ENCODE data around the gene ALG3.

Gene ALG3

DNA sequence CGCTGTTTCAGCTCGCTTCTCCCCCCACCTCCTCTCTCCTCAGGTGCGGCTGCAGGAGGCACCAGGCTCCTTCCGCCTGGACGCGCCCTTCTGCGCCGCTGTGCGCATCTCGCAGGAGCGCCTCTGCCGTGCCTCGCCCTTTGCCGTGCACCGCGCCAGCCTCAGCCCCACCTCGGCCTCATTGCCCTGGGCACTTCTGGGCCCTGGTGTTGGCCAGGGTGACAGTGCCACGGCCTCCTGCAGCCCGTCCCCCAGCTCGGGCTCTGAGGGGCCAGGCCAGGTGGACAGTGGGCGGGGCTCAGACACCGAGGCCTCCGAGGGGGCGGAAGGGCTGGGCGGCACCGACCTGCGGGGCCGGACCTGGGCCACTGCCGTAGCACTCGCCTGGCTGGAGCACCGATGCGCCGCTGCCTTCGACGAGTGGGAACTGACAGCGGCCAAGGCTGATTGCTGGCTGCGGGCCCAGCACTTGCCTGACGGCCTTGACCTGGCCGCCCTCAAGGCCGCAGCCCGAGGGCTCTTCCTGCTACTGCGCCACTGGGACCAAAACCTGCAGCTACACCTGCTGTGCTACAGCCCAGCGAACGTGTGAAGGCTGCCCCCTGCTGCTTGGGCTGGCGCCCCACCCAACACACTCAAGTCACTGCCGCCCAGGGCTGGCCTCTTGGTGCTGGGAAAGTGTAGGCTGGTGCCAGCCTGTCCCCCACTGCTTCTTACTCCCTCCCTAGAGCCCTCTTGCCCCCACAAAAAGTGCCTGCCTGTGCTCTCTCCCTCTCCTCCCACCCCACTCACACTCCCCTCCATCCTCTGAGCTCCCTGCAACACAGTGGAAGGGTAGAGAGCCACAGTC is 7.1 kb downstream of the ALG3 start:
- peak; percentile 84 for TF ChIP-seq CTCF (IDR thresholded peaks at IDR 0.05; ENCODE audit: low read depth, low read length)
- Histone ChIP-seq H3K36me3 (peaks cover 40% of the 10 kb centered on the region), H3K4me1 (0 out of 2 replicates have a peak, but pooled peaks cover 2% of the 10 kb centered on the region), H3K9me3 (no peaks in the 10 kb centered on the region), H3K27me3 (no peaks in the 10 kb centered on the region), H3K4me3 (ENCODE audit: low read depth, low read length) (no peak overlapping the region)
- DNase-seq = peak; percentile 83

GRCh38 chr3:184241141-184241446 is 7.7 kb downstream of the ALG3 start:
- Histone ChIP-seq H3K36me3 (peaks cover 40% of the 10 kb centered on the region), H3K27me3 (no peaks in the 10 kb centered on the region), H3K4me3 (ENCODE audit: low read depth, low read length) (no peak overlapping the region), H3K9me3 (no peaks in the 10 kb centered on the region), H3K4me1 (0 out of 2 replicates have a peak, but pooled peaks cover 2% of the 10 kb centered on the region)
- TF ChIP-seq CTCF (IDR thresholded peaks at IDR 0.05; ENCODE audit: low read depth, low read length) = no peak
- no peak for DNase-seq

DNA sequence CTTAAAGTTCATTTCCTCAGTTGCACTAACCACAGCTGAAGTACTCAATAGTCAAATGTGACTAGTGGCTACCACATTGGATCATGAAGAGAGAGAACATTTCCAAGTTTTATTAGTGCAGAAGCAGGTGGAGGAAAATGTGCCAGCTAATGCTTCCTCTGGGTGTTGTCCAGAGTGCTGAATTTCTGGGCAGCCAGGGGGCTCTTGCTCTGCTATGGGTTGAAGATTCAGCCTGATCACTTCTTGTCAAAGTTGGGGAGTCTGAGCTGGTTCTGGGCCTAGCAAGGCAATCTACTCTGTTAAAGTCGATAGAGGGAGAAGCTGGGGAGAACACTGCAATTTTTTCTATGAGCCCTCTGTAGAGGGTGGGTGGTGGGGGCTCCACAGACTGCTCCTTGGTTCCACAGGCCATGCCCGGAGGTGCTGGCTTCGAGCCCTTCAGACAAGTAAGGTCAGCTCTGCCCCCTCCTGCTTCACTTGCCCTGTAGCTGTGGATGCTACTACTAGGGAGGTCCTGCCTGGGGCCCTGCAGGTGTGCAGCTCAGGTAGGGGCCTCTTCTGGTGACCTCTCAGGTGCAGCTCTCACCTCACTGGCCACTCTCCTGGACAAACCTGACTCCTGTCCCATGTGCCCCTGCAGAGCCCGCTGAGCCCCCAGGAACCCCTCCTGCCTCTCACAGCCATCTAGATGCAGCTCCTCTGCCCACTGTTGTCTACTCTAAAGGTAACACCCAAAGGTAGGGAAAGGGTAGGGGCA is 8.2 kb downstream of the ALG3 start:
- Histone ChIP-seq H3K4me3 (ENCODE audit: low read depth, low read length) (no peak overlapping the region), H3K9me3 (no peaks in the 10 kb centered on the region), H3K36me3 (peaks cover 38% of the 10 kb centered on the region), H3K4me1 (0 out of 2 replicates have a peak, but pooled peaks cover 2% of the 10 kb centered on the region), H3K27me3 (no peaks in the 10 kb centered on the region)
- DNase-seq = no peak
- no peak for TF ChIP-seq CTCF (IDR thresholded peaks at IDR 0.05; ENCODE audit: low read depth, low read length)

DNA sequence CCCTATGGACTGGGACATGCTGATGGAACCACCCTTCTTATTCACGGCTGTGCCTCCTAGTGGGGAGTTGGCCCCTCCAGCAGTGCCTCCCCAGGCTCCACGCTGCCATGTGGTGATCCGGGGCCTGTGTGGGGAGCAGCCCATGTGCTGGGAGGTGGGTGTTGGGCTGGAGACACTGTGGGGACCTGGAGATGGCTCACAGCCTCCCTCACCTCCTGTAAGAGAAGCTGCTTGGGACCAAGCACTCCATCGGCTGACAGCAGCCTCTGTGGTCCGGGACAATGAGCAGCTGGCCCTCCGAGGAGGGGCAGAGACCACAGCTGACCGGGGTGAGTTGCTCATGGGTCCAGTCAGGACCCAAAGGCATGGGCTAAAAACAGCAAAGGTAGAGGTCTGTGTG is 9.1 kb downstream of the ALG3 start:
- Histone ChIP-seq H3K4me3 (ENCODE audit: low read depth, low read length) (no peak overlapping the region), H3K27me3 (no peaks in the 10 kb centered on the region), H3K4me1 (peaks cover 6% of the 10 kb centered on the region), H3K36me3 (peaks cover 30% of the 10 kb centered on the region), H3K9me3 (no peaks in the 10 kb centered on the region)
- TF ChIP-seq CTCF (IDR thresholded peaks at IDR 0.05; ENCODE audit: low read depth, low read length) = no peak
- no peak for DNase-seq

DNA sequence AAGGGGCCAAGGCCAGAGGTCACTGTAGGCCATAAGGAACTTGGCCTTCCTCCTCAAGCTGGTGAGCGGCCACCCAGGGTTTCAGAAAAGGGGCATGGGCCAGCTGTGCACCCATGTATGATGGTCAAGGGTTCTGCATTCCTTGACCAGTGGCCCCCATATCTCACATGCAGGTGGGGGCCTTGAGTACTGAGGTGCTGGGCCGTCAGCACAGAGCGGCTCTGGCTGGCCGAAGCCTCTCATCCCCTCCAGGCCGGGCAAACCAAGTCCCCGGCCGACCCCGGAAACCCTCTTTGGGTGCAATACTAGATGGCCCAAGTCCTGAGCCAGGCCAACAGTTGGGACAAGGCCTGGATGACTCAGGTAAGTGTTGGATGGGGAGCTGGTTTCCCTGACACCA is 9.5 kb downstream of the ALG3 start:
- H3K36me3 ChIP-seq = peaks cover 25% of the 10 kb centered on the region
- no peaks in the 10 kb centered on the region for H3K9me3 ChIP-seq
- H3K4me3 ChIP-seq (ENCODE audit: low read depth, low read length) = no peak overlapping the region
- H3K27me3 ChIP-seq = no peaks in the 10 kb centered on the region
- peaks cover 10% of the 10 kb centered on the region for H3K4me1 ChIP-seq
- no peak for TF ChIP-seq CTCF (IDR thresholded peaks at IDR 0.05; ENCODE audit: low read depth, low read length)
- no peak for DNase-seq

Measured in BE2C (cell line).